GM21717 (cell line): ENCODE data around the gene PLCB1.
"Not testable (repeated sequence)": the region's sequence is repeated elsewhere in the genome, so short reads cannot be mapped to it uniquely, and the experiment has no call there.

Experiments
- ATAC-seq: cut with Tn5 transposase; IDR thresholded peaks from one replicate; pipeline ENCODE4 v1.9.1; 2021; ENCODE audit warnings: mild to moderate bottlenecking, moderate library complexity; ENCODE audit not compliant: unreplicated experiment

PLCB1 gene

DNA sequence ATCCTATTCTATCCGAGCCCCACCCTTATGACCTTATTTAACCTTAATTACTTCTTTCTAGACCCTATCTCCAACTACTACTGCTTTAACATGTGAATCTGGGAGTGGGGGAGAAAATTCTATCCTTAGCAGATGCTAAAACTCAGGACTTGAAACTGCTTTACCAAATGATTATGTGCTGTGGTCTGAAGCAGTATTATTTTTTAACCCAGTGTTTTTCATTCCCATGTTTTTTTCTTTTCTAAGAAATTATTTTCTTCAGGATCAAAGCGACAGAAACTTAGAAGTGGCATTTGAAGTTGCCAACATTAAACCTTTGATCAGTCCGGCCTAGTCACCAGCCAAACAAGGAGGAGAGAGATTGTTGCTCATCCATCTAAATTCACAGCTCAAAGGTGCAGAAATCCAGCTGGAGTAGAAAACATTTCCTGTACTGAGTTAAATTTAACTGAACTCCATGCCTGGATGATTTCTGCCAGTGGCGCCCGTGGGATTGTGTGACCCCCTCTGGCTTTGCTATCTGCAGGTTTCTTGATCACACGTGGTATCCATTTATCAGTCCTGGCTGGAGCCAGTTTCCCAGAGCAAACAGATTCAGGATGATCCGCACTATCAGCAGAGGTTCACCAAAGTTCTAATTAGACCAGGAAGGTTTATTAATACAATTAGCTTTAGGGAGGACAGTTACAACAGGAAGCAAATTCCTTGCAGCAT is 300.5 kb downstream of the PLCB1 start:
- no peak for ATAC-seq

DNA sequence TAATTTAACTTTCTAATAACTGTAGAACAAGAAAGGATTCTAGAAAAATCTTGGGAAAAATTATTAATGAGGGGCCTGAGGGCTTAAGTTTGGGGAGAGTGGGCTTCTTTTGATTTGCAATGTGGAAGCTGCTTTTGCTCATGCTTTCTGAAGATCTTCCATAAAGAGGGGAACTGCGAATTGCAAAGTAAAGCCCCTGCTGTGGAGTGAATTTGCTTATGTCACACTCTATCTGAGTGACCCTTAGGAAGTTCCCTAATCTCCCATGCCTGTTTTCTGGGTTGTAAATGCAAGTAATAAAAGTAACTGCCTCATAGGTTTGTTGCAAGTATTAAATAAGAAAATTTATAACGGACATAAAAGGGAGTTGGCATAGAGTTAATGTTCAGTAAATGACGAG is 301.2 kb downstream of the PLCB1 start:
- no peak for ATAC-seq

DNA sequence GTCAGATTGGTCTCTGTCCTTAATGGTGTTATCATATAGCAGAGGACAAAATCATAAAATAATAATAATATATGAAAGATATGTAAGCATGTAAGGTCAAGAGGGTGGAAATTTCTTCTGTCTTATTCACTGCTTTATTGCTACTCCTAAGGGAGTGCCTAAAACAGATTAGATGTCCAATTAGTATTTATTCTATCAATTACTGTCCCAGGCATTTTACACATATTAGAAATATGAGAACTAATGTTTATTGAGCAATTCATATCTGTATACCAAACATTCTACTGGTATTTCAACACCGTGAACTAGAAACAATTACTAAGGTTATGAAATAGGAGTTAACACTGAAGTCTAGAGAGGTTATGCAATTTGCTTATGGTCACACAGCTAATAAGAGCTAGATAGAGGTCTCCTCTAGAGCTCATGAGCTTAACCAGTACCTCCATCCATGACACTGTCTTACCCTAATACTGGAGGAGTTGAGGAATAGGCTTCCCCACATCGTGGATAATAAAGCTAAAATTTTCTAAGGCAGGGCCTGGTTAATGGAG is 302.3 kb downstream of the PLCB1 start:
- no peak for ATAC-seq

DNA sequence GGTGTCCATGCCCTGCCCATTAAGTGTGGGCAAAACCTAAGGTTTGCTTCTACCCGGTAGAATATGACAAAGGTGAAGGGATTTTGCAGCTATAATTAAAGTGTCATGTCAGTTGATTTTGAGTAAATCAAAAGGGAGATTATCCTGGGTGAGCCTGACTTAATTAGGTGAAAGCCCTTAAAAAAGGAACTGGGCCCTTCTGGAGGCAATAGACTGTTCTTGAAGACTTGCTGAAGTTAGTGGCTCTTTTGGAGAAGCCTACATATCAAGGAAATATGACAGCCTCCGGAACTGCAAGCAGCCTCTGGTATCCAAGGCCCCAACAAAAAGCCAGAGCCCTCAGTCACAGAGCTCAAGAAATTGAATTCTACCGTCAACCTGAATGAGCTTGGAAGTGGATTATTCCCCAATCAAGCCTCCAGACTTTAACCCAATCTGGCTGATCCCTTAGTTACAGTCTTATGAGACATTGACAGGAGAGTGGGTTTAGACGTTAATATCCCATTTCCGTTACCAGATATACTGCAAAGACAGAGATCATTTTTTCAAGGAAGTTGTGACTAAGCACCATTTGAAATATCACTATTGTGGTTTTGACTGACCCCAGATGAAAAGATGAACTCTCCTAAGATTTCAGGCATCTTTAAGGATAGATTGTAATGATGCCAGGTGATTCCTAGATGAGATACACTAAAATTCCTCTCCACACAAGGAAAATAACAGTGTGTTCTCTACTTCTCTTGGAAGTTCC is 303.4 kb downstream of the PLCB1 start:
- ATAC-seq, result no peak

DNA sequence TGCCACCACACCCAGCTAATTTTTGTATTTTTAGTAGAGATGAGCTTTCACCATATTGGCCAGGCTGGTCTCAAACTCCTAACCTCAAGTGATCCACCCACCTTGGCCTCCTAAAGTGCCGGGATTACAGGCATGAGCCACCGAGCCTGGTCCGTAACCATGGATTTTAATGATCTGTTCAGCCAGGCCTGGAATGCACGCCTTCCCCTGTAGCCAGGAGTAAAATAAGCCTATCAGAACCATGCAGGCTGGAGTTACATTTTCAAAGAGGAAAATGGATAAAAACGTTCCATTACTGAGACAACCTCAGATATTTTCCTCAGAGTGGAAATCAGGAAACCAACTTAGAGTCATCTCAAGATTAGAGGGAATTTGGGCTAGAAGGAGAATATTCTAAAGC is 304.9 kb downstream of the PLCB1 start:
- not testable (repeated sequence) for ATAC-seq

DNA sequence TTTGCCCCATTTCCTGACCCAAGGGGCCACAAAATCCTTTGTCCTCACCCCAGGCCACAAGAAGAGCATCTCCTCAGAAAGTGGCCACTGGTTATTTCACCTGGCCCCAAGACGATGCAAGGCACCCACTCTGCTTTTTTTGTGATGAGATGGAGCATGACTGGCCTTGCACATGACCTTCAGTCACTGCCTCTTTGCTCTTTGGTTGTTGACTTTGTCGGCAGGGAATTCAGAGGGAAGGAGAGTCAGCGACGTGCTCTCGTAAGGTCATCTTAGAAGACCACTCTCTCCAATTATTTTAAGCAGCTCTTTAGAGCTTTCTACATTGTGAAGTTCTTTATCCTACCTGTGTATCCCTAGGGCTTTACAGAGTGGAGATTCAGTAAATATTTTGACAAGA is 306.7 kb downstream of the PLCB1 start:
- ATAC-seq, result no peak

DNA sequence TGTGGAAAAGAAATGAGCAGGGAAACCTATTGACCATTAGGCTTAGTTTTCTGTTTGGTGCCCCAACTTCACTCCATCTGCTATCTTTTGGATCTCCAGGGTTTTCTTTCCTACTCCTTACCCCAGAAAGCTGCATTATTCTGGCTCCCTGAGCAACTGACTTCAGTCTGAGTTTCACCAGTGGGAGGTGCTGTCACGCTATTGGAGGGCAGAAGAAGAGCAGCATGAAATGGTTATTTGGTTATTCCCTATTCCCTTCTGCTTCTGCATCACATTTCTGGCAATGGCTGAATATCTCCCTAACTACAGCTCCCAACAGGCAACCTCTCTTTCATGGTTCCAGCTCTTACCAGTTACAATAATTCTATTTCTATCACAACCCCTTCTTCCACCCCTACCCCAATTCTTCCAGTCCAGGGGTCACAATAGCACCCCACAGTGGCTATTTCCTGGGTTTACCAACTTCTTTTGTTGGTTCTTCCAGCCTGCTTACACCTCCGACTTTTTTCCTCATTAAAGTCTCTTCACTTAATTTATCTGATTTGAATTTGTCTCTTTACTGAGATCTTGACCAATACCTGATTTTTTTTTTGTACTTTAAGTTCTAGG is 311.5 kb downstream of the PLCB1 start:
- no peak for ATAC-seq

DNA sequence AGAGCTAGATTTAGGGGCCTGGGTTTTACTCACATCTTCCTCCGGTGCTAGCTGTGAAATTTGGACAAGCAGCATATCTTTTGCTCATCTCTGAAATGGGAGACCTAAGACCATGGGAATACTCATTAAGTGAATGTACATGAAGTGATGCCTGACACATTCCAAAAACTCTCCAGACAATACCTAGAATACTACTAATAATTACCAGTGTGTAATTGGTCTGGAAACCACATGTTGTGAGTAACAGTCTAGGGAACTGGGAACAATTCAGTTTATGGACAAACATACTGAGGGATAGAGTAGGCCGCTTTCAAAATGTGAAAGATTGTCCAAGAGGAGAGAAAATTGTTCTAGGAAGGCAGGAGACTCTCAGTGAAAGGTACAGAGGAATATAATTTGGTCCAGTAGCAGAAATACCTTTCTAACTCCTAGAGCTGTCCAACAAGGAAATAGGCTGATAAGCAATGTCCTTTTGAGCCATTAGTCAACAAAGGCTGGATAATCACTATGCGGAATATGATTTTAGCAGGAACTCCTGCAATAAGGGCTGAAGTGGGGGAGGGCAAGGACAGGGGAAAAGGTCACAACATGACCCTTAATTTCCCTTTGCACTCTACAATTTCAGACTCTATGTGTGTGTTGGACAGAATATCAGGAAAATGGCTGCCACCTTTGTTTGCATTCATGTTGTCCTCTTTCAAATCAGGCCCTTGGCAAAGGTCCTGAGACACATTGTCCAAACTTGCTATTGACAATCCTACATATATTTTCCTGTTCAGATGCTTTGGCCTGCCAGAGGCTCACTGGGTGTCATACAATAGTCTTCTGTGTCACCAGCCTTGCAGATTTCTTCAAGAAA is 315.4 kb downstream of the PLCB1 start:
- ATAC-seq, result no peak

DNA sequence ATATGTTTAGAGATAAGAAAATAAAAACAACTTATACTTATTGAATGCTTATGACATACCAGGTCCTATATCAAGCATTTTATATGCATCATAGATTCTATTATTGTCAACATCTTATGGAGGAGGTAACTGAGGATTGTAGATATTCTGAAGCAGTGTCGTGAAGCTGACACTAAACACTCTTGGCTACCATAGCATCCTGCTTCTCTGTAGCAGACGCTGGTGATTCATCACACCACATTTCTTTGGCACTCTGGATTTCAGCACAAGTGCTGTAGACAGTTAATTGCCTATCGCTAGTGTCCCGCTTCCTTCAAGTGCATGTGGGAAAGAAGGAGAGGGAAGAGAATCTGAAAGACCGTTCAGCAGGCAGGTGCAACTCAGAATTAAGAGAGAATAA is 317.1 kb downstream of the PLCB1 start:
- no peak for ATAC-seq

DNA sequence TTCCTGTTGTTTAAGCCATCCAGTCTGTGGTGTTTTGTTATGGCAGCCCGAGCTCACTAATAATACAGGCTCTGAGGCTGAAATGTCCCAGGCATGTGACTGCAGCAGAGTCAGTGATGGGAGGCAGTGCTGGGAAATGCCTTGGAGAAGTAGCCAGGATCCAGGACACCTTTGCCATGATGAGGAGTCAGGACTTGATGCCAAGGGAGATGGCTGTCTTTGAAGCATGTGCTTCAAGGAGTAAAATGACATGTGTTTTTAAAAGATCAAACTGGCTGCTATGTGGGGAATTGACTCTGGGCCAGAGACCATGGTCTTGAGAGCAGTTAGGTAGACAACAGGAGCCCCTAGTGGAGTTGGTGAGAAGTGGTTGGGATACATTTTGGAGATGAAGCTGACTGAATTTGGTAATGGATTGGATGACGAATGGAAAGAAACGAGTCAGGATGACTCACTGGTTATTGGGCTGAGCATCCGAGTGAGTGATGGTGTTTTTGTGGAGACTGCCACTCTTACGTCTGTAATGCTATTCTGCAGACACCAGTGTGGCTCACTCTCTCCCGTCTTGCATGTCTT is 322.2 kb downstream of the PLCB1 start:
- ATAC-seq, result no peak

DNA sequence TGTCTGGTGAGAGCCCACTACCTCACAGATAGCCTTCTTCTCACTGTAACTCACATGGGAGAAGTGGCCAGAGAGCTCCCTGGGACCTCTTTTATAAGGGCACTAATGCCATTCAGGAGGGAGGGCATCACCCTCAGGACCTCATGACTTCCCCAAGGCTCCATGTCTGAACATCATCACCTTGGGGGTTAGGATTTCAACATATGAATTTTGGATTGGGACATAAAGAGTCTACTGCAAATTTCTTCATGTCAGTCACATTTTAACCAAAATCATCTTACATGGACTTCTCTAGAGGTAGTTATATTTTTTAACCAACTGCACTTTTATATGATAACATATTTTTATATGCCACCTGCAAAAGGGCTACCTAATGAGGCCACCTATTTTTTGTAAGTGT is 324.7 kb downstream of the PLCB1 start:
- ATAC-seq, result no peak

DNA sequence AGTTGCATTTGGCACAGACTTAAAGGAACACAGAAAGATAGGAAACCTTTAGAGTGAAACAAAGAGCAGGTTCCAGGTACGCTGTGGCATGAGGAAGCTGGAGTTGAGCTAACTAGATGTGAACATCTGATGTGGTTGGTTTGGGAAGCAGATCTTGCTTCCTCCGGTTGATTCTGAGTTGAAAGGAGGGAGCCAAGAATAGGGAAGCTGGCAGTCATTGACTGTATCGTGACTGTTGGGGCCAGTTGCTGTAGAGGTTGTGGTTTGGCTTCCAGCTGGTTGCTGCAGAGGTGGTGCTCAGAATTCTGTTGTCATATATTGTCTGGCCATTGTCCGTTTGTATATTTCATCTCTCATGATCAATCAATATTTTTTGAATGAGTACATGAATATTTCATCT is 325.9 kb downstream of the PLCB1 start:
- ATAC-seq, result no peak

DNA sequence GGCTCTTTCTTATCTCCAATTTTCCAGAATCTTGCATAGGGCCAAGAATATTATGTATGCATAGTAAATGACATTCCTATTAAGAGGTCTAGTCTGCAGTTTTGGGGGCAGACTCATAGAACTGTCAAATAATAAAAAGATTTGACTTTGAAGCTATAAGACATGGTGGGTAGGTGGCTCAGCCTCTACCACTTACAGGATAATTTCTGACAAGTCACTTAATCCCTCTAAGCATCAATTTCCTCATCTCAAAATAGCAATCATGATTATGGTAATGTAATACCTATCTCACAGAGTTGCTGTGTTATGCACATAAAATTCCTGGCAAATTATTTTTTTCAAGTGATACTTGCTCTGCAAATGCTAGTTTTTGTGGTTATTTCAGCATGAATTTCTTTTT is 329.1 kb downstream of the PLCB1 start:
- ATAC-seq, result no peak

DNA sequence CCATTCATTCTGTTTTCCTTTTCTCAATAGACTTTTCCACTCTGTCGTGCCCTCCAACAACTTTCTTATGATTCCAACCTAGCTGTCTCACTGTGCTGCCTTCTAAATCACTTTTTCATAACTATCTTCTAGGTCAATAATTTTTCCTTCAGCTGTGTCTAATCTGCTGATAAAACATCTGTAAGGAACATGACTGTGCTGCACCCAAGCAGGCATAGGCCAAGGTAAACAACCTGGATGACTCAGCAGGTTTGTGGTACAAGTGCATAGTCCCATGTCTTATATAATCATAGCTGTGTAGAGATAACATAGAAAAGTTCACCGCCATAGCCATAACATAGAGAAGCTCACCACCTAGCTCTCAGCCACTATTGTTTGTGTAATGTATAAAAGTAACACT is 332.3 kb downstream of the PLCB1 start:
- no peak for ATAC-seq

DNA sequence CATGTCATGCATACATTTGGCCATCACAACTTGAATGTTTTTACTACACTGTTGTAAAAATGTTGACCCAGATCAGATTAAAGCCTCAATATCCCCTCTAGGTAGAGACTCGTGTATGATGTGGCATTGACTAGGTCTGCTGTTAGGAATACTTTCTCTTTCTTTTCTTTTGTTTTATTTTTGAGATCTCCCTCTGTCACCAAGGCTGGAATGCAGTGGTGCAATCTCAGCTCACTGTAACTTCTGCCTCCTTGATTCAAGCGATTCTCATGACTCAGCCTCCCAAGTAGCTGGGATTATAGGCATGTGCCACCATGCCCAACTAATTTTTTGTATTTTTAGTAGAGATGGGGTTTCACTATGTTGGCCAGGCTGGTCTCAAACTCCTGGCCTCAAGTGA is 334.7 kb downstream of the PLCB1 start:
- ATAC-seq, result not testable (repeated sequence)

DNA sequence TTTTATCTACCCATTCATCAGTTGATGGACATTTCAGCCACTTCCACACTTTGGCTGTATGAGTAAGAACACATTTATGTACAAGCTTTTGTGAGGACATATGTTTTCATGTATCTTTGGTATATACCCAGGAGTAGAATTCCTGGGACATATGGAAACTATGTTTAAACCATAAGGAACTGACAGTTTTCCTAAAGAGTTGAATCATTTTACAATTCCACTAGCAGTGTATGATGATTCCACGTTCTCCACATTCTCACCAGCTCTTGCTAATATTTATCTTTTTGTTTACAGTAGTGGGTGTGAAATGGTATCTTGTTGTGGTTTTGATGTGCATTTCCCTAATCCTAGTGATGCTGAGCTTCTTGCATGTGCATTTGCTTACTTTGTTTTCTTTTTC is 338.1 kb downstream of the PLCB1 start:
- ATAC-seq, result no peak

DNA sequence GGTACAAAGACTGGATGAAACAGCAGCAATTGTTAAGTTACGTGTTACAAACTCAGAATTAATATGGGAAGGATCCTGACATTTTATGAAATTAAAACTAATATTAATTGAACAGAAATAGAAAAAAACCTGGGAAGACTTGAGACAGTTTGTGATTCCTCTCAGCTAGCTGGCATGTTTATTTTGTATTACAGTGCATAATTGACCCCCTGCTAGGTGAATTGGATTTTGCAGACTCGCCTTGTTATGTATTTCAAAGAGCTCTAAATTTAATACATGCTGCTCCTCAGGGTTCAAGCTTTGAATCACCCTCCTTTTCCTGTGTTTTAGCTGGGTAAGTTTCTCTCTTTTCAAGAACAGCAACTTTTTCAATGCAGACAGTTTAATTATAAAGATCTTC is 339.4 kb downstream of the PLCB1 start:
- no peak for ATAC-seq

DNA sequence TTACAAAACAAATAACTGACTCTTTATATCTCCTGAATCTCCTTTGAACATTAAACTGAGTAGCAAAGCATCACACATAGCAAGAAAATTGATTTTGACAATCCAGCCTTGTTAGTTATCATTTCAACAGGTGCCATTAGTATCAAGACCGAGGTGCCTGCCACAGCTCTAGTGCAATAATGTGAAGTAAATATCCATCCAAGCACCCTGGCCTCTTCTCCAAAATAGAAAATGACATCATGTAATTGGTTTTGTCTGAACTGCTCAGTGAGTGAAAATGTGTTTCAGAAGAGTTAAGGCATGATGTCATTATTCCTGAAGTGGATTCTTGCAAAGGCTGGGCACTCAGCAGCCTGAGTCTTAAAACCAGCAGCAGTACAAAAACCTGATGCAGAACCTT is 341.4 kb downstream of the PLCB1 start:
- ATAC-seq, result no peak

DNA sequence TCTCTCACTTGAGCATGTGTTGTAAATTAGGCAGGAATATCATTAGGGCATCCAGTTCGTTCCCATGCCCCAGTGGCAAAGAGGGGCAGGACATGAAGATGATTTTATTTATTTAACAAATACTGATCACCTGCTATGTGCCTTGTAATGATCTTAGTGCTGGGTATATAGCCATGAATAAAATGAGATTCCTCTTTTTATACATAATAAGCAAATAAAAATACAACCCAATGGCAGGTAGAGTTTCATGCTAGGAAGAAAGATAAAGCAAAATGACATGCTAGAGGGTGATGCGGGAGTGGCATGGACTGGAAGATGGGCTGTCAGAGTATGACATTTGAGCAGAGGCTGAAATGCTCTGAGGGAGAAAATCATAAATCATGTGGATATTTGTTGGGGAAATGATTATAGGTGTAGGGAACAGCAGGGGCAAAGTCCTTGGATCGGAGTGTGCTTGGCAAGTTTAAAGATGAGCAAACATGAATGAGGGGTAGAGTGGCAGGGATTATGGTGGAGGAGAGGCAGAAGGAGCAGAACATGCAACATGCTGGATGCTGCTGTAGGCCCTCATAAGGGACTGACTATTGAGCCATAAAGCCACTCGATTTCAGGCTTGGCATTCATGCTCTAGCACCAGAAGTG is 342.1 kb downstream of the PLCB1 start:
- ATAC-seq, result no peak

DNA sequence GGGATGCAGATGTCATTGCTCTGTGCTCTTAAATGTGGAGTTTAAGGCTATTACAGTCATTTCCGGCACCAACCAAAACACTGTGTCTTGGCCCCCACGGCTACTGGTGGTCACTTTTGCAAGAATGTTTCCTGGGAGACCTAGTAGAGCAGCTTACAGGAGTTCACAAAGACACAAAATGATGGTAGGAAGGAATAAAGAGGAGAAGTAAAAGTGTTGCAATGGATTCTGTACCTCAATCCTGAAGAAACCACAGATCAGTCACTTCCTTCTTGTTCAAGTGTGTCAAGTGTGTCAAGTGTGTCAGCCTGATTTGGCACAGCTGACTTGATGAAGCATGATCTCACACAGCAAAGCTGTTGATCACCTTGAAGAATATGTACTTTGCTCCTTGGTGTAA is 344.0 kb downstream of the PLCB1 start:
- no peak for ATAC-seq
